Right renal pelvis (tissue), 4 donors: ENCODE data around the gene ACTG2. TPM values are rescaled to one million over a fixed set of nuclear protein-coding genes. Genes with fewer than 3 reads are reported as not detected.

Experiments
- DNase-seq, 4 donors: peaks; one replicate each; pipeline ENCODE4 v3.0.0-alpha.2; 2013; ENCODE audit warnings: low read depth in 4 of 4, low spot score in 3 of 4, missing footprints in 1 of 4
- polyA plus RNA-seq, 4 donors: library from polyadenylated mRNA; unstranded; fragments of 120-200 nt; gene quantifications; one replicate each; pipeline ENCODE4 v1.2.1, GENCODE V29; 2013; ENCODE audit not compliant: insufficient read length in 4 of 4

The ACTG2 gene
- polyA plus RNA-seq, 4 donors = 0.80 to 2.9 (median 1.3) TPM

- DNase-seq = no peak
Measured at GRCh38 chr2:73962798-73963197, 70.0 kb downstream of the ACTG2 start.

GRCh38 chr2:73963385-73964120, 70.7 kb downstream of the ACTG2 start:
- DNase-seq = no peak

- DNase-seq = no peak
Measured at GRCh38 chr2:73964223-73964622, 71.4 kb downstream of the ACTG2 start.

GRCh38 chr2:73965053-73965452, 72.2 kb downstream of the ACTG2 start:
- no peak for DNase-seq

GRCh38 chr2:73968357-73968937, 75.6 kb downstream of the ACTG2 start:
- DNase-seq = no peak

GRCh38 chr2:73969356-73969755, 76.5 kb downstream of the ACTG2 start:
- no peak for DNase-seq

Other genes with a start within 250 kb of the ACTG2 start
- 10 to 100 TPM; 66.6 to 82.3 (median 75.4) TPM for gene TPRKB, start 155.7 kb upstream of the ACTG2 start, polyA plus RNA-seq
- 10 to 100 TPM; 34.2 to 41.6 (median 37.6) TPM for gene DUSP11, start 112.9 kb upstream of the ACTG2 start, polyA plus RNA-seq
- not detected for gene C2orf78, start 108.8 kb upstream of the ACTG2 start, polyA plus RNA-seq
- gene STAMBP, start 64.0 kb upstream of the ACTG2 start, polyA plus RNA-seq = 10 to 100 TPM; 59.3 to 72.6 (median 69.6) TPM
- 10 to 100 TPM; 63.7 to 71.8 (median 71.2) TPM for gene DGUOK, start 33.9 kb downstream of the ACTG2 start, polyA plus RNA-seq
- 10 to 100 TPM; 22.4 to 26.2 (median 24.4) TPM for gene TET3, start 91.9 kb downstream of the ACTG2 start, polyA plus RNA-seq